ENCODE results near the gene MTMR10.

Gene MTMR10

GRCh38 chr15:30990446-30991254, 778 bp downstream of the MTMR10 start:
- peak overlapping the region; percentile 97 for H3K4me3 ChIP-seq (ENCODE audit: low read length)
- TF ChIP-seq ZNF274 (IDR thresholded peaks at IDR 0.05; ENCODE audit: low read depth, low read length), result no peak

- no peak for TF ChIP-seq ZNF274 (IDR thresholded peaks at IDR 0.05; ENCODE audit: low read depth, low read length)
- H3K4me3 ChIP-seq (ENCODE audit: low read length), result peak overlapping the region; percentile 97
Measured at GRCh38 chr15:30990036-30990435, 1.4 kb downstream of the MTMR10 start.

- no peak for TF ChIP-seq ZNF274 (IDR thresholded peaks at IDR 0.05; ENCODE audit: low read depth, low read length)
- peak overlapping the region; percentile 25; the same call in 1 of the 2 replicates for H3K4me3 ChIP-seq (ENCODE audit: low read length)
Measured at GRCh38 chr15:30985081-30985531, 6.3 kb downstream of the MTMR10 start.

GRCh38 chr15:30984542-30984941, 6.9 kb downstream of the MTMR10 start:
- H3K4me3 ChIP-seq (ENCODE audit: low read length), result peak overlapping the region; percentile 25; the same call in 1 of the 2 replicates
- TF ChIP-seq ZNF274 (IDR thresholded peaks at IDR 0.05; ENCODE audit: low read depth, low read length), result no peak

- no peak overlapping the region for H3K4me3 ChIP-seq (ENCODE audit: low read length)
- TF ChIP-seq ZNF274 (IDR thresholded peaks at IDR 0.05; ENCODE audit: low read depth, low read length), result no peak
Measured at GRCh38 chr15:30984118-30984517, 7.3 kb downstream of the MTMR10 start.

- no peak for TF ChIP-seq ZNF274 (IDR thresholded peaks at IDR 0.05; ENCODE audit: low read depth, low read length)
- no peak overlapping the region for H3K4me3 ChIP-seq (ENCODE audit: low read length)
Measured at GRCh38 chr15:30979457-30979856, 12.0 kb downstream of the MTMR10 start.

- H3K4me3 ChIP-seq (ENCODE audit: low read length), result no peak overlapping the region
- no peak for TF ChIP-seq ZNF274 (IDR thresholded peaks at IDR 0.05; ENCODE audit: low read depth, low read length)
Measured at GRCh38 chr15:30978328-30978727, 13.1 kb downstream of the MTMR10 start.

GRCh38 chr15:30974112-30974511, 17.3 kb downstream of the MTMR10 start:
- TF ChIP-seq ZNF274 (IDR thresholded peaks at IDR 0.05; ENCODE audit: low read depth, low read length), result no peak
- no peak overlapping the region for H3K4me3 ChIP-seq (ENCODE audit: low read length)

GRCh38 chr15:30973379-30973778, 18.0 kb downstream of the MTMR10 start:
- TF ChIP-seq ZNF274 (IDR thresholded peaks at IDR 0.05; ENCODE audit: low read depth, low read length), result no peak
- H3K4me3 ChIP-seq (ENCODE audit: low read length), result no peak overlapping the region; the same call in 1 of the 2 replicates

GRCh38 chr15:30969724-30970123, 21.7 kb downstream of the MTMR10 start:
- TF ChIP-seq ZNF274 (IDR thresholded peaks at IDR 0.05; ENCODE audit: low read depth, low read length), result no peak
- H3K4me3 ChIP-seq (ENCODE audit: low read length), result no peak overlapping the region

- no peak for TF ChIP-seq ZNF274 (IDR thresholded peaks at IDR 0.05; ENCODE audit: low read depth, low read length)
Measured at GRCh38 chr15:30963681-30964080, 27.7 kb downstream of the MTMR10 start.

GRCh38 chr15:30962659-30963058, 28.8 kb downstream of the MTMR10 start:
- no peak for TF ChIP-seq ZNF274 (IDR thresholded peaks at IDR 0.05; ENCODE audit: low read depth, low read length)
- no peak overlapping the region for H3K4me3 ChIP-seq (ENCODE audit: low read length)

More at GRCh38 chr15:30963681-30964080, 27.7 kb downstream of the MTMR10 start:
- H3K4me3 ChIP-seq (ENCODE audit: low read length), result no peak overlapping the region

- H3K4me3 ChIP-seq (ENCODE audit: low read length), result no peak overlapping the region
- TF ChIP-seq ZNF274 (IDR thresholded peaks at IDR 0.05; ENCODE audit: low read depth, low read length), result no peak
Measured at GRCh38 chr15:30962079-30962478, 29.3 kb downstream of the MTMR10 start.

- H3K4me3 ChIP-seq (ENCODE audit: low read length), result no peak overlapping the region
- no peak for TF ChIP-seq ZNF274 (IDR thresholded peaks at IDR 0.05; ENCODE audit: low read depth, low read length)
Measured at GRCh38 chr15:30958219-30958618, 33.2 kb downstream of the MTMR10 start.
